ENCODE data around the gene KASH5.
"Not testable (repeated sequence)": the region's sequence is repeated elsewhere in the genome, so short reads cannot be mapped to it uniquely, and the experiment has no call there.

KASH5 gene

GRCh38 chr19:49456326-49456725 is 68.3 kb downstream of the KASH5 start:
- ChIA-PET CTCF (interaction anchor here (0.7 to 8.0 kb wide), 2 partner anchors 15 to 223 kb away, joined by 3 to 72 read pairs; partner anchors contain the start of gene FLT3LG), POLR2A (interaction anchor here (0.8 kb wide), 1 partner anchor 22 kb away, joined by 3 read pairs; no protein-coding TSS in a partner anchor)
- no peak for TF ChIP-seq CTCF (IDR thresholded peaks at IDR 0.05; ENCODE audit: control extremely low read depth, extremely low read depth, low read depth, missing control alignments)
- DNase-seq (ENCODE audit: extremely low spot score): no peak

GRCh38 chr19:49458567-49458903 is 70.5 kb downstream of the KASH5 start:
- TF ChIP-seq CTCF (IDR thresholded peaks at IDR 0.05; ENCODE audit: control extremely low read depth, extremely low read depth, low read depth, missing control alignments): no peak
- ChIA-PET POLR2A (interaction anchor here (1.0 kb wide), 2 partner anchors 30 to 492 kb away, joined by 3 to 4 read pairs; no protein-coding TSS in a partner anchor), CTCF (interaction anchor here (0.8 to 8.0 kb wide), 6 partner anchors 13 to 214 kb away, joined by 3 to 72 read pairs (median 4); partner anchors contain the start of gene FLT3LG)

GRCh38 chr19:49459388-49459787 is 71.3 kb downstream of the KASH5 start:
- TF ChIP-seq CTCF (IDR thresholded peaks at IDR 0.05; ENCODE audit: control extremely low read depth, extremely low read depth, low read depth, missing control alignments): no peak
- no peak for DNase-seq (ENCODE audit: extremely low spot score)
- ChIA-PET CTCF (interaction anchor here (1.5 to 8.0 kb wide), 2 partner anchors 12 to 214 kb away, joined by 3 to 72 read pairs; partner anchors contain the start of gene FLT3LG), POLR2A (no interaction called here)

More at GRCh38 chr19:49458567-49458903, 70.5 kb downstream of the KASH5 start:
- DNase-seq (ENCODE audit: extremely low spot score): no peak

- CTCF ChIA-PET: interaction anchor here (8.0 kb wide), 1 partner anchor 10 kb away, joined by 72 read pairs; the partner anchor contains the start of gene FLT3LG
- DNase-seq (ENCODE audit: extremely low spot score); POLR2A ChIA-PET: not testable (repeated sequence)
Observed at GRCh38 chr19:49461130-49461529, 73.1 kb downstream of the KASH5 start.

GRCh38 chr19:49461656-49462055 is 73.6 kb downstream of the KASH5 start:
- CTCF ChIA-PET: interaction anchor here (8.0 kb wide), 1 partner anchor 10 kb away, joined by 72 read pairs; the partner anchor contains the start of gene FLT3LG
- no peak for DNase-seq (ENCODE audit: extremely low spot score)
- TF ChIP-seq CTCF (IDR thresholded peaks at IDR 0.05; ENCODE audit: control extremely low read depth, extremely low read depth, low read depth, missing control alignments): no peak
- POLR2A ChIA-PET: no interaction called here

- ChIA-PET CTCF (no interaction called here), POLR2A (no interaction called here)
- no peak for DNase-seq (ENCODE audit: extremely low spot score)
- TF ChIP-seq CTCF (IDR thresholded peaks at IDR 0.05; ENCODE audit: control extremely low read depth, extremely low read depth, low read depth, missing control alignments): no peak
Observed at GRCh38 chr19:49462492-49462891, 74.4 kb downstream of the KASH5 start.

GRCh38 chr19:49463960-49464740 is 76.1 kb downstream of the KASH5 start:
- no peak for DNase-seq (ENCODE audit: extremely low spot score)
- CTCF ChIA-PET: no interaction called here
- TF ChIP-seq CTCF (IDR thresholded peaks at IDR 0.05; ENCODE audit: control extremely low read depth, extremely low read depth, low read depth, missing control alignments): no peak
- POLR2A ChIA-PET: no interaction called here

Data from GM10248 (cell line).